Erythroblast (primary cell): Measurements from ENCODE around the gene FKBP10.

ENCODE experiments used
- GATA1 ChIP-seq: IDR thresholded peaks from 2 replicates; pipeline ENCODE4 v1.6.1; 2011; ENCODE audit warnings: low read depth, mild to moderate bottlenecking, control low read depth, low read length, moderate library complexity
- POLR2A ChIP-seq: IDR thresholded peaks from 2 replicates; pipeline ENCODE4 v1.6.1; 2011; ENCODE audit warnings: mild to moderate bottlenecking, low read length

DNA sequence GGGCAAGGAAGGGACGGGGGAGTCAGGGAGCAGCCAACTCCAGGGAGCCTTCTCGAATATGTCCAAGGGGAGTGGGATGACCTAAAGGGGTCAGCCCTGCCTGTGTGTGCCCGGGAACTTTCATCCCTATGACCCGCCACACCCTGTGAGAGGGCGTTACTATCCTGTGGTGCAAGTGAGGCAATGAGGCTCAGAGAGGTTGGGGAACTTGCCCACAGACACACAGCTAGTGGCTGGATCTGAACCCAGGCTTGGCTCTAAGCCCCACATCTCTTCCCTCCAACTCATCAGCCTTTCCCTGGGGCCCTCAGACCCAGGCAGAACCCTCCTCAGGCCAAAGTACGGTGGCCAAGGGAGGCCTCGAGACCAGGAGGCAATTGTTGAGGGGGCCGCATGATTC, 49.5 kb upstream of the FKBP10 start:
- TF ChIP-seq POLR2A (no peak), GATA1 (no peak)
